K562 (cell line): Measurements from ENCODE around the gene TIMM44. TPM values are rescaled to one million over a fixed set of nuclear protein-coding genes. Genes with fewer than 3 reads are reported as not detected.

ENCODE experiments used
- ATAC-seq: fragments of 200-7000 bp; cut with Tn5 transposase; 3 replicates; pipeline ENCODE4 v1.9.1; 2020; ENCODE audit warnings: moderate library complexity
- BruUV-seq: library from RNA; stranded (reverse); fragments of 400-500 nt; replicated peaks from 2 replicates; lab custom pipeline; 2021; lab: Mats Ljungman, UMichigan
- CTCF ChIA-PET: fragments of 300-600 bp; formaldehyde crosslinking; extraction: SDS; loops from one replicate; lab custom pipeline; 2021; ENCODE audit warnings: low intra/inter-chr PET ratio; lab: Yijun Ruan, JAX
- POLR2A ChIA-PET: fragments of 300-600, 350-650 bp; sonication (Branson Sonifier 250); formaldehyde crosslinking; extraction: SDS; loops from one replicate; lab custom pipeline; 2021; ENCODE audit warnings: antibody characterized with exemption, inconsistent platforms; lab: Yijun Ruan, JAX
- DNase-seq, 4 experiments: peaks; one replicate each; pipeline versions ENCODE4 v3.0.0 to v3.0.0-alpha.2; 2011 to 2018; ENCODE audit warnings: low spot score in 3 of 4, mixed read lengths in 3 of 4; ENCODE audit errors: extremely low read depth in 1 of 4
- FAIRE-seq: peaks from 2 replicates; lab custom pipeline; 2011; peaks lifted over from hg19 to GRCh38; lab: Jason Lieb, UNC
- H2AFZ ChIP-seq: 2 replicates; pipeline ENCODE4 v1.6.0; 2011; ENCODE audit warnings: low read depth, low read length, control low read depth, inconsistent platforms
- H3K27ac ChIP-seq: fragments of 200-600 bp; 3 replicates; pipeline ENCODE4 v1.8.0; 2011; ENCODE audit warnings: low read depth, mild to moderate bottlenecking, control low read depth, inconsistent platforms, low read length, moderate library complexity, mixed read lengths; ENCODE audit errors: extremely low read depth
- H3K27me3 ChIP-seq, 2 experiments: fragments of 300-600 bp in 1 of 2; 2 replicates in 1 of 2; 3 replicates in 1 of 2; pipeline versions ENCODE4 v1.6.0 to v1.8.0; 2011; ENCODE audit warnings: inconsistent platforms in 2 of 2, low read length in 2 of 2, mild to moderate bottlenecking in 1 of 2, mixed read lengths in 1 of 2, moderate library complexity in 1 of 2; ENCODE audit not compliant: control insufficient read depth in 2 of 2, insufficient read depth in 2 of 2
- H3K36me3 ChIP-seq: fragments of 300-600 bp; 3 replicates; pipeline ENCODE4 v1.8.0; 2011; ENCODE audit warnings: mild to moderate bottlenecking, low read length, inconsistent platforms; ENCODE audit not compliant: control insufficient read depth, insufficient read depth
- H3K4me1 ChIP-seq, 2 experiments: fragments of 200-600 bp in 1 of 2; replicated peaks in 1 of 2; 2 replicates in 1 of 2; 3 replicates in 1 of 2; pipeline versions ENCODE4 v1.5.1 to v1.8.0; 2011; ENCODE audit warnings: inconsistent platforms in 2 of 2, low read length in 2 of 2, mild to moderate bottlenecking in 1 of 2, mixed read lengths in 1 of 2, moderate library complexity in 1 of 2; ENCODE audit not compliant: control insufficient read depth in 2 of 2, insufficient read depth in 2 of 2
- H3K4me2 ChIP-seq: 2 replicates; pipeline ENCODE4 v1.6.1; 2011; ENCODE audit warnings: low read length, control low read depth, inconsistent platforms, mixed read lengths; ENCODE audit not compliant: insufficient read depth
- H3K4me3 ChIP-seq: fragments of 200-600 bp; sonication (generic), shearing (Covaris generic); 2 replicates; pipeline ENCODE4 v1.5.1; 2016; ENCODE audit warnings: control low read depth, inconsistent platforms
- H3K79me2 ChIP-seq: fragments of 200-600 bp; 3 replicates; pipeline ENCODE4 v1.8.0; 2011; ENCODE audit warnings: low read length, inconsistent platforms; ENCODE audit not compliant: control insufficient read depth, insufficient read depth
- H3K9ac ChIP-seq, 2 experiments: 2 replicates each; pipeline versions ENCODE4 v1.6.0 to v1.6.1; 2011; ENCODE audit warnings: low read depth in 2 of 2, low read length in 2 of 2, control low read depth in 1 of 2, inconsistent platforms in 1 of 2, mild to moderate bottlenecking in 1 of 2, mixed read lengths in 1 of 2; ENCODE audit not compliant: insufficient read depth in 1 of 2
- H3K9me1 ChIP-seq: one replicate; pipeline ENCODE4 v1.6.0; 2011; ENCODE audit warnings: inconsistent platforms, mild to moderate bottlenecking, low read length, moderate library complexity; ENCODE audit not compliant: control insufficient read depth, insufficient read depth
- H3K9me3 ChIP-seq: replicated peaks from 2 replicates; pipeline ENCODE4 v1.5.1; 2011; ENCODE audit warnings: low read depth, low read length, inconsistent platforms; ENCODE audit not compliant: control insufficient read depth, insufficient read depth
- H4K20me1 ChIP-seq: replicated peaks from 2 replicates; pipeline ENCODE4 v1.6.1; 2011; ENCODE audit warnings: low read length, inconsistent platforms, mixed read lengths; ENCODE audit not compliant: control insufficient read depth, insufficient read depth
- BACH1 ChIP-seq: fragments of 200-800 bp; sonication (Bioruptor generic); IDR thresholded peaks from 2 replicates; pipeline ENCODE4 v1.6.1; 2016; ENCODE audit warnings: missing genetic modification characterization, missing compliant biosample characterization
- CSDE1 ChIP-seq, 2 experiments: fragments of 450-650 bp; IDR thresholded peaks; 2 replicates each; pipeline ENCODE4 v1.6.1; 2016; ENCODE audit warnings: mild to moderate bottlenecking in 1 of 2
- POLR2H ChIP-seq: IDR thresholded peaks from 2 replicates; pipeline ENCODE4 v1.6.1; 2016; ENCODE audit warnings: missing genetic modification characterization, low read depth, mild to moderate bottlenecking, control low read depth, missing compliant biosample characterization, moderate library complexity
- SAFB ChIP-seq: fragments of 200-400 bp; formaldehyde crosslinking; IDR thresholded peaks from 2 replicates; pipeline ENCODE4 v1.6.1; 2017; ENCODE audit warnings: low read depth, low read length, borderline replicate concordance
- ZNF507 ChIP-seq: conservative IDR thresholded peaks from 2 replicates; pipeline ENCODE4 v1.6.1; 2017; ENCODE audit warnings: missing genetic modification characterization, missing compliant biosample characterization
- ZNF780A ChIP-seq: fragments of 250-450 bp; sonication (Bioruptor Pico); IDR thresholded peaks from 2 replicates; pipeline ENCODE4 v1.5.0; 2021; ENCODE audit warnings: mild to moderate bottlenecking
- WGBS: fragments of 100-300 bp; shearing (Covaris generic); methylation state at CpG from one replicate; pipeline ENCODE4 v1.1.6; 2016; ENCODE audit warnings: low coverage, mixed read lengths; ENCODE audit not compliant: insufficient coverage; ENCODE audit errors: missing lambda C conversion rate; 5-methylcytosine and 5-hydroxymethylcytosine counted together
- in situ Hi-C: fragments of 300-500 bp; cut with MboI; formaldehyde crosslinking; loops from 4 replicates; pipeline ENCODE4 v1.15.0; 2018; ENCODE audit warnings: inconsistent platforms, mixed read lengths
- intact Hi-C: fragments of 100-400 bp; cut with micrococcal nuclease; formaldehyde crosslinking; loops from 2 replicates; pipeline ENCODE4 v1.14.2; 2022
- polyA plus RNA-seq, 8 experiments: library from polyadenylated mRNA; depleted of rRNA in 4 of 8; stranded (reverse) in 5 of 8; unstranded in 3 of 8; fragments of >200 nt; fragmentation: Nextera tagmentation in 2 of 8; fragmentation: Illumina TruSeq in 1 of 8; extraction: Ambion mirVana in 2 of 8; extraction: Trizol in 1 of 8; gene quantifications; 2 replicates each; pipeline versions ENCODE4 v1.2.1 to v1.2.3, GENCODE V29; 2011 to 2014; ENCODE audit warnings: inconsistent platforms in 1 of 8, missing spikeins in 1 of 8
- total RNA-seq, 7 experiments: library from RNA; depleted of rRNA in 6 of 7; stranded (reverse); fragments of >200 nt in 6 of 7; fragmentation: Illumina TruSeq in 2 of 7; extraction: Trizol in 2 of 7; gene quantifications; 2 replicates each; pipeline versions ENCODE4 v1.2.1 to v1.2.3, GENCODE V29; 2011 to 2021; ENCODE audit warnings: low replicate concordance in 1 of 7
- TF ChIP-seq, protein P1 (sequence below): sonication (generic); formaldehyde crosslinking; IDR thresholded peaks from 2 replicates; pipeline ENCODE4 v1.8.0; 2022; ENCODE audit warnings: mild to moderate bottlenecking, missing genetic modification reagents

TIMM44 gene
- total and polyA plus RNA-seq, 9 of the 15 experiments (the other 6 are each of a cell fraction or from before 2014, with no cell fraction given) = 10.3 to 231 (median 89.3) TPM

DNA sequence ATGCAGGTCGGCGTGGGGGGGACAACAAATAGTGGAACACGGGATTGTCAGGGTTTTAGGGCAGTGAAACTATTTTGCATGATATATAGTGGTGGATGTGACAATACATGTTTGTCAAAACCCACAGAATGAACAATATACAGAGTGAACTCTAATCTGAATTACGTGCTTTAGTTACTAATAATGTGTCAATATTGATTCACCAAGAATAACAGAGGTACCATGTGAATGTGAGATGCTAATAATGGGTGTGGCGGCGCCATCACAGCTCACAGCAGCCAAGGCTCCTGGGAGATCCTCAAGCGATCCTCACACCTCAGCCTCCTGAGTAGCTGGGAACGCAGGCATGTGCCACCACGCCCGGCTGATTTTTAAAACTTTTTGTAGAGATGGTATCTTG is 49.1 kb upstream of the TIMM44 start:
- Histone ChIP-seq H3K4me3 (no peak overlapping the region), H3K9me3 (no peaks in the 10 kb centered on the region), H3K9ac (no peak overlapping the region), H3K36me3 (peaks cover 71% of the 10 kb centered on the region; the same call in 2 of the 3 replicates), H2AFZ (no peak overlapping the region), H3K27ac (no peak overlapping the region), H3K27me3 (no peaks in the 10 kb centered on the region), H3K79me2 (peaks cover 84% of the 10 kb centered on the region), H4K20me1 (peaks cover 29% of the 10 kb centered on the region), H3K9me1 (peaks cover 4% of the 10 kb centered on the region), H3K4me1 (peaks cover 0 to 14% of the 10 kb centered on the region in 2 experiments; a peak in 4 of 5 replicates), H3K4me2 (no peak overlapping the region)
- ChIA-PET POLR2A (interaction anchor here (0.7 kb wide), 1 partner anchor 398 kb away, joined by 3 read pairs; the partner anchor contains the start of gene RAB11B), CTCF (no interaction called here)
- WGBS = 88% methylated on average over 10 of the region's 10 CpGs
- no peak for FAIRE-seq
- BruUV-seq = no TSS peak
- DNase-seq = no peak
- ATAC-seq = no peak
- intact Hi-C loops (no loop called here), in situ Hi-C loops (no loop called here)
- TF ChIP-seq SAFB (no peak), POLR2H (tag) (no peak), CSDE1 (IDR thresholded peaks at IDR 0.05) (no peak), BACH1 (tag) (no peak), ZNF507 (no peak), ZNF780A (CRISPR knock-in tag) (no peak)
- TF ChIP-seq, protein P1, sequence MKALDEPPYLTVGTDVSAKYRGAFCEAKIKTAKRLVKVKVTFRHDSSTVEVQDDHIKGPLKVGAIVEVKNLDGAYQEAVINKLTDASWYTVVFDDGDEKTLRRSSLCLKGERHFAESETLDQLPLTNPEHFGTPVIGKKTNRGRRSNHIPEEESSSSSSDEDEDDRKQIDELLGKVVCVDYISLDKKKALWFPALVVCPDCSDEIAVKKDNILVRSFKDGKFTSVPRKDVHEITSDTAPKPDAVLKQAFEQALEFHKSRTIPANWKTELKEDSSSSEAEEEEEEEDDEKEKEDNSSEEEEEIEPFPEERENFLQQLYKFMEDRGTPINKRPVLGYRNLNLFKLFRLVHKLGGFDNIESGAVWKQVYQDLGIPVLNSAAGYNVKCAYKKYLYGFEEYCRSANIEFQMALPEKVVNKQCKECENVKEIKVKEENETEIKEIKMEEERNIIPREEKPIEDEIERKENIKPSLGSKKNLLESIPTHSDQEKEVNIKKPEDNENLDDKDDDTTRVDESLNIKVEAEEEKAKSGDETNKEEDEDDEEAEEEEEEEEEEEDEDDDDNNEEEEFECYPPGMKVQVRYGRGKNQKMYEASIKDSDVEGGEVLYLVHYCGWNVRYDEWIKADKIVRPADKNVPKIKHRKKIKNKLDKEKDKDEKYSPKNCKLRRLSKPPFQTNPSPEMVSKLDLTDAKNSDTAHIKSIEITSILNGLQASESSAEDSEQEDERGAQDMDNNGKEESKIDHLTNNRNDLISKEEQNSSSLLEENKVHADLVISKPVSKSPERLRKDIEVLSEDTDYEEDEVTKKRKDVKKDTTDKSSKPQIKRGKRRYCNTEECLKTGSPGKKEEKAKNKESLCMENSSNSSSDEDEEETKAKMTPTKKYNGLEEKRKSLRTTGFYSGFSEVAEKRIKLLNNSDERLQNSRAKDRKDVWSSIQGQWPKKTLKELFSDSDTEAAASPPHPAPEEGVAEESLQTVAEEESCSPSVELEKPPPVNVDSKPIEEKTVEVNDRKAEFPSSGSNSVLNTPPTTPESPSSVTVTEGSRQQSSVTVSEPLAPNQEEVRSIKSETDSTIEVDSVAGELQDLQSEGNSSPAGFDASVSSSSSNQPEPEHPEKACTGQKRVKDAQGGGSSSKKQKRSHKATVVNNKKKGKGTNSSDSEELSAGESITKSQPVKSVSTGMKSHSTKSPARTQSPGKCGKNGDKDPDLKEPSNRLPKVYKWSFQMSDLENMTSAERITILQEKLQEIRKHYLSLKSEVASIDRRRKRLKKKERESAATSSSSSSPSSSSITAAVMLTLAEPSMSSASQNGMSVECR = no peak
